GM23338 (cell line): Measurements from ENCODE around the gene SHISA2. TPM values are rescaled to one million over a fixed set of nuclear protein-coding genes. Genes with fewer than 3 reads are reported as not detected.

ENCODE experiments used
- ATAC-seq: fragments of 200-7000 bp; cut with Tn5 transposase; 3 replicates; pipeline ENCODE4 v1.9.1; 2020
- DNase-seq: peaks from one replicate; pipeline ENCODE4 v3.0.0-alpha.2; 2015; ENCODE audit warnings: low spot score
- H2AFZ ChIP-seq: fragments of 200-600 bp; sonication (generic); 2 replicates; pipeline ENCODE4 v1.8.0; 2016; ENCODE audit warnings: antibody characterized with exemption, mild to moderate bottlenecking, moderate library complexity
- H3F3A ChIP-seq: fragments of 200-600 bp; sonication (generic); replicated peaks from 2 replicates; pipeline ENCODE4 v1.8.0; 2017; ENCODE audit warnings: antibody characterized with exemption, mixed run types, low read depth
- H3K27ac ChIP-seq: fragments of 200-600 bp; sonication (generic); 2 replicates; pipeline ENCODE4 v1.6.1; 2016; ENCODE audit warnings: low read depth
- H3K27me3 ChIP-seq: fragments of 200-600 bp; sonication (generic); 2 replicates; pipeline ENCODE4 v1.8.0; 2016; ENCODE audit warnings: mild to moderate bottlenecking, mixed run types, moderate library complexity; ENCODE audit not compliant: insufficient read depth
- H3K36me3 ChIP-seq: fragments of 200-600 bp; sonication (generic); 2 replicates; pipeline ENCODE4 v1.8.0; 2016; ENCODE audit warnings: mild to moderate bottlenecking; ENCODE audit not compliant: insufficient read depth
- H3K4me1 ChIP-seq: fragments of 200-600 bp; sonication (generic); 2 replicates; pipeline ENCODE4 v1.8.0; 2016; ENCODE audit warnings: mild to moderate bottlenecking, moderate library complexity; ENCODE audit not compliant: insufficient read depth
- H3K4me2 ChIP-seq: fragments of 200-600 bp; sonication (generic); 2 replicates; pipeline ENCODE4 v1.7.1; 2017; ENCODE audit warnings: mixed run types
- H3K4me3 ChIP-seq: fragments of 200-600 bp; sonication (generic); 2 replicates; pipeline ENCODE4 v1.6.1; 2016; ENCODE audit warnings: mixed run types
- H3K79me2 ChIP-seq: fragments of 200-600 bp; sonication (generic); replicated peaks from 2 replicates; pipeline ENCODE4 v1.8.0; 2017; ENCODE audit warnings: mild to moderate bottlenecking; ENCODE audit not compliant: insufficient read depth
- H3K9me2 ChIP-seq: fragments of 200-600 bp; sonication (generic); 2 replicates; pipeline ENCODE4 v1.8.0; 2017; ENCODE audit not compliant: insufficient read depth
- H4K20me1 ChIP-seq: fragments of 200-600 bp; sonication (generic); replicated peaks from 2 replicates; pipeline ENCODE4 v1.8.0; 2017; ENCODE audit warnings: mild to moderate bottlenecking; ENCODE audit not compliant: insufficient read depth
- H3K27ac Mint-ChIP-seq: 2 replicates; pipeline ENCODE4 v1.8.0; 2020; ENCODE audit warnings: inconsistent platforms, mild to moderate bottlenecking, moderate library complexity, mixed read lengths
- H3K27me3 Mint-ChIP-seq: 3 replicates; pipeline ENCODE4 v1.8.0; 2022; ENCODE audit warnings: low read depth, mild to moderate bottlenecking, moderate library complexity, mixed read lengths, inconsistent platforms; ENCODE audit not compliant: insufficient read depth, poor library complexity
- H3K36me3 Mint-ChIP-seq: 3 replicates; pipeline ENCODE4 v1.8.0; 2021; ENCODE audit warnings: low read depth, mild to moderate bottlenecking, inconsistent platforms, moderate library complexity, mixed read lengths
- H3K4me1 Mint-ChIP-seq: 3 replicates; pipeline ENCODE4 v1.8.0; 2020; ENCODE audit warnings: mild to moderate bottlenecking, inconsistent platforms, mixed read lengths
- H3K4me3 Mint-ChIP-seq: 3 replicates; pipeline ENCODE4 v1.8.0; 2021; ENCODE audit warnings: moderate library complexity, mild to moderate bottlenecking, inconsistent platforms, mixed read lengths
- H3K9me3 Mint-ChIP-seq: 3 replicates; pipeline ENCODE4 v1.8.0; 2020; ENCODE audit warnings: moderate library complexity, mild to moderate bottlenecking, inconsistent platforms, mixed read lengths
- CTCF ChIP-seq, 2 experiments: fragments of 200-600 bp in 1 of 2; sonication (generic) in 1 of 2; conservative IDR thresholded peaks; 2 replicates each; pipeline versions ENCODE4 v1.5.1 to v1.6.1; 2016 to 2017; ENCODE audit warnings: antibody characterized with exemption in 2 of 2, low read depth in 2 of 2, mild to moderate bottlenecking in 2 of 2, moderate library complexity in 1 of 2
- EZH2 ChIP-seq: fragments of 200-600 bp; sonication (generic); IDR thresholded peaks from one replicate; pipeline ENCODE4 v1.8.0; 2017; ENCODE audit warnings: antibody characterized with exemption, mild to moderate bottlenecking, low read depth; ENCODE audit not compliant: unreplicated experiment
- polyA plus RNA-seq: library from polyadenylated mRNA; unstranded; fragments of >200 nt; fragmentation: Nextera tagmentation; extraction: Ambion mirVana; gene quantifications from 2 replicates; pipeline ENCODE4 v1.2.1, GENCODE V29; 2016
- total RNA-seq: library from RNA; depleted of rRNA; stranded (reverse); fragments of >200 nt; shearing (Covaris generic); gene quantifications from 2 replicates; pipeline ENCODE4 v1.2.3, GENCODE V29; 2014; rRNA removed

SHISA2 gene
- total and polyA plus RNA-seq, 2 experiments from 2014 or later, result 17.9 to 37.4 TPM

GRCh38 chr13:26007261-26008125 lies 44.3 kb downstream of the SHISA2 start:
- H3F3A ChIP-seq, result no peaks in the 10 kb centered on the region
- no peaks in the 10 kb centered on the region for H3K36me3 ChIP-seq
- H2AFZ ChIP-seq, result no peak overlapping the region
- H3K4me1 Mint-ChIP-seq, result peaks cover 9% of the 10 kb centered on the region
- H3K9me3 Mint-ChIP-seq, result peaks cover 4% of the 10 kb centered on the region; the same call in 1 of the 3 replicates
- H3K27me3 ChIP-seq, result no peaks in the 10 kb centered on the region
- no peaks in the 10 kb centered on the region for H3K36me3 Mint-ChIP-seq
- H3K4me3 Mint-ChIP-seq, result no peak overlapping the region
- TF ChIP-seq CTCF (conservative IDR thresholded peaks at IDR 0.05; ENCODE audit: low read depth in 2 of 2), result no peak
- no peak for TF ChIP-seq EZH2
- no peaks in the 10 kb centered on the region for H4K20me1 ChIP-seq
- peaks cover 7% of the 10 kb centered on the region for H3K4me1 ChIP-seq
- H3K27ac ChIP-seq, result no peak overlapping the region
- ATAC-seq, result no peak
- H3K4me3 ChIP-seq, result no peak overlapping the region
- no peaks in the 10 kb centered on the region; the same call in 1 of the 2 replicates for H3K9me2 ChIP-seq
- no peaks in the 10 kb centered on the region for H3K27me3 Mint-ChIP-seq
- H3K27ac Mint-ChIP-seq, result no peak overlapping the region
- no peak overlapping the region for H3K4me2 ChIP-seq
- H3K79me2 ChIP-seq, result no peaks in the 10 kb centered on the region
- no peak for DNase-seq

Other genes starting within 250 kb of the SHISA2 start
- 12.2 and 18.8 TPM in 2 replicates for gene RNF6, start 170.3 kb upstream of the SHISA2 start, total RNA-seq
- gene RNF6, start 170.3 kb upstream of the SHISA2 start, polyA plus RNA-seq, result 7.5 and 11.8 TPM in 2 replicates
- 24.0 and 27.6 TPM in 2 replicates for gene CDK8, start 202.1 kb upstream of the SHISA2 start, total RNA-seq
- gene CDK8, start 202.1 kb upstream of the SHISA2 start, polyA plus RNA-seq, result 13.6 and 15.7 TPM in 2 replicates